SKM-1 treated with dmso at 0.1 percent for 144 hours (cell line): ENCODE results near the gene ADM2.
"Not testable (repeated sequence)": the region's sequence is repeated elsewhere in the genome, so short reads cannot be mapped to it uniquely, and the experiment has no call there.

Experiments
- DNase-seq: peaks from one replicate; lab custom pipeline; 2025; ENCODE audit not compliant: unreplicated experiment; lab: John Stamatoyannopoulos, UW

The ADM2 gene

GRCh38 chr22:50481440-50482106 is at the start of gene ADM2:
TSS of gene ADM2 (plus strand) at chr22:50481543. CDS start at chr22:50481848, 305 bp downstream.
- no peak for DNase-seq

DNA sequence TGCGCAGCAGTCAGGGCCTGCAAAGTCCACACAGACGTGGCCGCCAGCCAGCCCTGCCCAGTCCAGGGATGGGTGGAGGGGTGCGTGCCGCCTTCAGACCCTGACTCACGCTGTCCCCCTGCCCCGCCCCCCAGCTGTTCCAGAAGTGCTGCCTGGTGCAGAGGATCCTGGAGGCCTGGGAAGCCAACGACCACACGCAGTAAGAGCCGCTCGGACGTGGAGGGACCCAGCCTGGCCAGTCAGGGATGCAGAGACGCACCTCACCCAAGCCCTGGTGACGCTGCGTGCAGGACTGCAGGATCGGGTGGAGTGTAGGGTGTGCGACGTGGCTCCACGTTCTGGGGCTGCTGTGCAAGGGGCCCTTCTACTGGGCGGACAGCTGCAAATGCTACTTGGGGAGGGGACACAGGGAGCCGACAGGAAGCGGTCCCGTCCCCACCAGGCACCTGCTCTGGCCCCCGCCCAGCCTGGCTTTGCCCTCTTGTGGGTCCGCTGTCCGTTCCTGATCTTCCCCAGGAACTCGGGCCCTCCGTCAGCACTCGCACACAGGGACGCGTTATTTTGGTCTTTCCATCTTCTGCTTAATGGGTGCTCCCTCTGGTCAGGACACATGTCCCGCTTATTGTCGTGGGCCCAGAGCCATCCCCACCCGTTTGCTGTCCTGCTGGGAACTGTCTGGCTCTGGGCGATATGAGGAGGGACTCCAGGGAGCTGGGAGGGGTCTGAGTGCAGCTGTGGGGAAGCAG is 49.0 kb upstream of the ADM2 start:
- no peak for DNase-seq

- not testable (repeated sequence) for DNase-seq
These were observed 48.3 kb upstream of the ADM2 start for GRCh38 chr22:50432877-50433510.

GRCh38 chr22:50434849-50435248 is 46.5 kb upstream of the ADM2 start:
- no peak for DNase-seq

- DNase-seq, result no peak
These were observed 45.9 kb upstream of the ADM2 start for GRCh38 chr22:50435291-50436014.

DNA sequence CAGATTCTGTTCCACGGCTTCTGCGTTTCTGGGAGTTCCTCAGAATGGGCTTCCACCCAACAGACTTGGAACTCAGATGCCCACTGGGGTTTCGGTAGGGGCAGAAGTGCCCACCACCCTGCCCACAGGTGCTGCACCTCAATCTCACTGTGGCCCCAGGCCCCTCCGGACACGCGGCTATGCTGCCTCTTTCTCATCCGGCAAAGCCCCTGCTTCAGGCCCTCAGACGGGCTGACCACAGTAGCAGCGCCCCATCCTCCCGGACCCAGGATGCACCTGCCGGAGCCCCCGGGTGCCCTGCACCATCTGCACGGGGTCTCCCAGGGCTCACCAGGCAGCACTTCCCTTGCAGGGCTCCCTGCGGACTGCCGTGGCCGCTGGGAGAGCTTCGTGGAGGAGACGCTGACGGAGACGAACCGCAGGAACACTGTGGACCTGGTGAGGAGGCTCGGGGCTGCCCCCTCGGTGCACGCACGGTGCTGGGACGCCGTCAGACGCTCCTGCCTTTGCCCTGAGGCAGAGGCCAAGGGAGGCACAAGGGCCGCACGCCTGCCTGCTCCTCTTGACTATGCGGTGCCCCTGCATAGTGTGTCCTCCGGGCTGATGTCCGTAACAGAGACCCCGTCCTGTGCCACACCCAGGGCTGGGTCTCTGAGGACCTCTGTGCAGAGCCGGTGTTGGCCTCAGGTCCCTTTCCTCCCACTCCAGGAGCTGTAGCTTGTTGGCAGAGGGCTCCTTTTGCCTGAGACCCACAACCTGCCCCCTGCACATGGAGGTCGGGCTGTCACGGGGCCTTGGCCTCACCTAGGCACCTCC is 45.1 kb upstream of the ADM2 start:
- no peak for DNase-seq

GRCh38 chr22:50436841-50437341 is 44.5 kb upstream of the ADM2 start:
- DNase-seq, result no peak

GRCh38 chr22:50437511-50438304 is 43.6 kb upstream of the ADM2 start:
- no peak for DNase-seq

GRCh38 chr22:50438305-50439275 is 42.8 kb upstream of the ADM2 start:
- no peak for DNase-seq

- no peak for DNase-seq
These were observed 42.0 kb upstream of the ADM2 start for GRCh38 chr22:50439314-50439870.

- DNase-seq, result no peak
These were observed 41.4 kb upstream of the ADM2 start for GRCh38 chr22:50439871-50440331.

GRCh38 chr22:50440544-50441249 is 40.6 kb upstream of the ADM2 start:
- DNase-seq, result no peak

DNA sequence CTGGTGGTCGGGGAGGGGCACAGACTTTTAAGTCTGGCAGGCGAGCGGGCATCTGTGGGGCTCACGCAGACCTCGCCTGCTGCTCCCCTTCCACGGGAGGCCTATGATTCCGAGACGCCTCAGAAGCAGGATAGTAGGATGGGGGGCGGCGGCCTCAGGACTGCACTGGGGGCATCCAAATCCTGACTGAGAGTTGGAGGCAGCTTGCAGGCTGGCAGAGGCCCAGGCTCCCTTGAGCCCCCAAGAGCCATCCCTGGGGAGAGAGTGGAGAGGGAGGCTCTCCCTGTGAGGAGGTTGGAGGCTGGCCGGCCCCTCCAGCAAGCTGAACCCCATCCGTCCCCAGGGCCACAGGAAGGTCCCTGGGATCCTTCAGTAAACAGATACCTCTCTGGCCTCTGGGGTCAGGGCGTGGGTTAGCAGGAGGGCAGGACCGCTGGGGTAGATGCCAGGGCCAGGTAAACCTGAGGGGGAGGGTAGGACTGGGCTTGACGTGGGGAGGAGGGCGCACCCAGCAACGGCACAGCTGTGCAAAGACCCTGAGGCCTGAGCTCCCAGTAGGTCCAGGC is 39.8 kb upstream of the ADM2 start:
- DNase-seq, result no peak

- no peak for DNase-seq
These were observed 38.1 kb upstream of the ADM2 start for GRCh38 chr22:50443197-50443596.

- no peak for DNase-seq
These were observed 37.3 kb upstream of the ADM2 start for GRCh38 chr22:50443801-50444625.

DNA sequence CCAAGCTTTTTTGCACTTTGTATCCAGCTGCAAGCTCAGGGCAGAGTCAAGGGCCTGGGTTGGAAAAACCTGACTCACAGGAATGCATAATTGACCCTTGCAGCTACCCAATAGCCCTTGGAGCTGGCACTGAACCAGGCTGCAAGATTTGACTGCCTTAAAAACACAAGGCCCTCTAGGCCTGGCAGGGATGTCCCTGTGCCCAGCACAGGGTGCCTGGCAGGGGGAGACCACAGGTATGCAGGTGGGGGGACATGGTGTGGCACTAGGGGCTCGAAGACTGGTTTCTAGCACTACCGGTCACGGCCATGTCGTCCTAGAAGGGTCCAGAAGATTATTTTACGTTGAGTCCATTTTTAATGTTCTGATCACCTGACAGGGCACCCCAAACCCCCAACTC is 36.7 kb upstream of the ADM2 start:
- no peak for DNase-seq
